GM19351 (cell line): ENCODE measurements around the gene C2orf76.

Experiments used
- ATAC-seq: cut with Tn5 transposase; IDR thresholded peaks from one replicate; pipeline ENCODE4 v1.9.1; 2021; ENCODE audit warnings: mild to moderate bottlenecking, moderate library complexity; ENCODE audit not compliant: unreplicated experiment

The C2orf76 gene

DNA sequence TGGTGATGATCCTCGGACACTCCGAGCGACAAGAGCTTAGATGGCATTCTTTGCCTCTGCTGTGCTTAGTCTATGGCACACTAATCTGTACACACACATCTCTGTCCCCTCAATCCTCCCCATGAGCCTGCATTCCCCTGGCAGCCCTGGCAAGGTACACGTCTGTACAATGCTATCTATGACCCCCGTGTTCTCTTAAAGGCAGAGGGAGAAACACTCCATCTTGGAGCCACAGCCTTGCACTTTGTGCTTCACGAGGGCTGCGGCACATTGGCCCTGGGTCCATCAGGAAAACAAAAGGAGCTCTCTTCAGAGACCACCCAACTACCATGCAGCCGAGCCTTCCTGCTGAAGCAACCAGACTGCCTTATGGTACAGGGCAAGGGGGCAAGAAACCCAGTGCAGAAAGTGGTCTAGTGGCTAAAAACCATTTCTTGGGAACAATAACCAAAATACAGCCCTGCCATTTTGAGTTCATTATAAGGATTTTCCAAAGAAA, 100.5 kb downstream of the C2orf76 start:
- no peak for ATAC-seq

DNA sequence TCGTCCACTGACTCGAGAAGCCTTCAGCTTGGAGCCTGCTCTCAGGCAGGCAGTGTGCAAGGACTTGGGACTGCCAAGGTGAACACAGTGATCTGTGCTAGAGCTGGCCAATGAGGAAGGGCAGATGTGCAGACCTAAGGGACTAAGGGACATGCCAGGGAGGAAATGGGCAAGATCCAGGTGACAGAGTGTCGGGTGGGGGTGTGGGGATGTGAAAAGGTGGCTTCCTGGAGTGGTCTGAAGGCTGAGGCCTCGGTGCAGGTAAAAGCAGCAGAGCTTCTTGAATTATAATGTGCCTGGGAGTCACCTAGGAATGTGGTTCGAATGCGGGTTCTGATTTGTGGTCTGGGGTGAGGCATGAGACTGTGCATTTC, 101.0 kb downstream of the C2orf76 start:
- ATAC-seq = no peak

DNA sequence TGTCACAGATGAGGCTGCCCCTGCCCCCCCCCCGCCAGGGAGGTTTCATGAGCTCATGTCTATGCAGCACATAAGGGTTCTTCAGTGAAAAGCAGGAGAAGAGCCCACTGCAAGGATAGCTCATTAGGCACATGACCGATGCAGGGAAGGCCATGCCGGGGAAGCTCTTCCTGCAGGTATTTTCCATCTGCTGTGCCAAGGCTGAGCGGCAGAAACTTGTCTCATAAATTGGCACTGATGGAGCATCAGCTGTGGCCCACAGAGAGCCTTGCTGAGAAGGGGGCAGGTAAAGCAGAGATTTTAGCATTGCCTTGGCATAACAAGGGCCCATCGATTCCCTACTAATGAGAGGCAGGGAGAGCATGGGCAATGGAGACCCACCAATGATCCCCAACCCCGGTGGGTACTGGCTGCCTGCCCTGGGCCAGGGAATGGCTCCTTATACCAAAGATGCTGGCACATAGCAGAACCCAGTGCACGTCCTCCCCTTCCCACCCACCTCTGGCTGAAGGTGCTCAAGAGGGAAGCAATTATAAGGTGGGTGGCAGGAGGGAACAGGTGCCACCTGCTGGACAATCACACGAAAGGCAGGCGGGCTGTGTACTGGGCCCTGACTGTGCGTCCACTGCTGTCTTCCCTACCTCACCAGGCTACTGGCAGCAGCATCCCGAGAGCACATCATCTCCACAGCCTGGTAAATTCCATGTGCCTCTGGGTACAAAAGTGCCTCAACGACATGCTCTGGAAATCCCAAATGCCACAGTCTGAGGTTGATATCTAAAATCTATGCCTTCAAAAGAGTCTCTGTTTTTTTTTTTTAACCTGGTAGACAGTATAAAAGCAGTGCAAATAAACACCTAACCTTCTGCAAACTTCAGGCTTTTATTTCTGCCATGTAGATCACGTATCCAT, 101.6 kb downstream of the C2orf76 start:
- ATAC-seq = peak; percentile 98

DNA sequence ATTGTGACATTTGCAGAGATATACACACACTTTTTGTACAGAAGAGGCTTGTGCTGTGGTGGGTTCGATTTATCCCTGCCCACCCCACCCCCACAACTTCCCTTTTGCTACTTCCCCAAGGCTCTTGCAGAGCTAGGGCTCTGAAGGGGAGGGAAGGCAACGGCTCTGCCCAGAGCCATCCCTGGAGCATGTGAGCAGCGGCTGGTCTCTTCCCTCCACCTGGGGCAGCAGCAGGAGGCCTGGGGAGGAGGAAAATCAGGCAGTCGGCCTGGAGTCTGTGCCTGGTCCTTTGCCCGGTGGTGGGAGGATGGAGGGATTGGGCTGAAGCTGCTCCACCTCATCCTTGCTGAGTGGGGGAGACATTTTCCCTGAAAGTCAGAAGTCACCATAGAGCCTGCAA, 103.0 kb downstream of the C2orf76 start:
- no peak for ATAC-seq

DNA sequence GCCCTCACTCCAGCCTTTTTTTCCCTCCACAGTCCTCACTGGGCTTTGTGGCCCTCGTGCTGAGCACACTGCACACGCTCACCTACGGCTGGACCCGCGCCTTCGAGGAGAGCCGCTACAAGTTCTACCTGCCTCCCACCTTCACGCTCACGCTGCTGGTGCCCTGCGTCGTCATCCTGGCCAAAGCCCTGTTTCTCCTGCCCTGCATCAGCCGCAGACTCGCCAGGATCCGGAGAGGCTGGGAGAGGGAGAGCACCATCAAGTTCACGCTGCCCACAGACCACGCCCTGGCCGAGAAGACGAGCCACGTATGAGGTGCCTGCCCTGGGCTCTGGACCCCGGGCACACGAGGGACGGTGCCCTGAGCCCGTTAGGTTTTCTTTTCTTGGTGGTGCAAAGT, 103.6 kb downstream of the C2orf76 start:
- no peak for ATAC-seq

DNA sequence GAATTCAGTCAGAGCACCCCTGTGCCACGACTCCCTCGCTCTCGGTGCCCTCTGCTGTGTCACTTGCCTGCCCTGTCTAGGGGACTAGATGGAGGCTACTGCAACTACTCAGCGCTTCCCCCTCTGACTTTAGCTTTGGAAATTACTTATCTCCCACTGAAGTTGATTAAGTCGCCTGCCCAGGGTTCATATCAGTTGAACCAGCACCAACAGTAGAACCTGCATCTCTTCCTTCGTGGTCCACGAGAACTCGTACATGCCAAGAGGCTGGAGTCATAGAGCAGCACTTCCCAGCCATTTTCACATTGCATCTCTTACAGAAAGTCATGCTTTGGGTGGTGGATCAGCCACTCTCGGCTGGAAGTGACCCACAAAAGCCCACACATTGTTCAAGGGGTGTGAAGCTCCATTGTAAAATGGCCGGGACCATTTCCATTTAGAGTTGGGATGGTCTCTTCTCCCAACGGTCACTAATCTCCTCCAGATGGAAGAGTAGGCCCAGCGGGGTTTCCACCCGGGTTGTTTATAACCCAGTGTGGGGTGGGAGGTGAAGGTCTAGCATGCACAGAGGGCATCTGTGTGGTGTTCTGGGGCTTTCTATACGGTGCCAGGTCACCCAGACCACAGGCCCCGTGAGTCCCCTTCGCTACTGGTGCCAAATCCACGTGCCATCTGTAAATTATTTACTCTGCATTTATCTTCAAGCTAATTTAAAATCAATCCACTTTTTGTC, 105.0 kb downstream of the C2orf76 start:
- no peak for ATAC-seq

DNA sequence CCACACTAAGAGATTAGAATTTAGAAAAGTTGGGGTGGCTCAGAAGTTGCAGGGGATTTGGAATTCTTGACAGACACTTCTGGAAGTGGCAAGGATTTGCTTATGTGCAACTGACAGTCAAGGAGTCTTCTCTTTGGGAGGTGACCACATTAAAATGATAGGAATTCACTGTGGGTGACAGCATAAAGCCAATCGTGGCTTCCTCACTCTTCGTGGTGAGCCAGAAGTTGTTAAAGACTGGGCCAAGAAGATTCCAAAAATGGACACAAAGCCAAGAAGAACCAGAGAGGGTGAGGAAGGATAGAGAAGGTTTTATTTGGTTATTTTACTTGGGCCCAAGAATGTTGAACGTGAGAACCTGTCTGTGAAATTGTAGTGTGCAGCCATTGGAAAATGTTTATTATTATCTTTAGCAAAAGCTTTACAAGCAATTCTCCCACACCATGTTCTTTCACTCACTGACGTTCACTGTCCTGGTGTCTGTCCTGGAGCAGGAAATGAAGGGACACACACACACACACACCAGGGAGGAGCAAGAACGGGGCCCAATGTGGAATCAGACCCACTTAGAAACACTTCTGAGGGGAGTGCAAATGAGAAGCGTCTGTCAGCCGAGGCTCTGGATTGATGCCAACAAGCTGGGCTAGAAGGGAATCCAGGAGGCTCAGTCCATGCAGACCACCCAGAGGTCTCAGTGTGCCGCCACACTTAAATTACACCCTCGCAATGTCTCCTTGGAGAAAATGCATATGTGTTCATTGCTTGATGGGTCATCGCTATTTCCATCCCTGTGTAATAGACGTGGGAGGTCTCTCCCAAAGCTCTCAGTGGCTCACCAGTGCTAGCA, 105.8 kb downstream of the C2orf76 start:
- no peak for ATAC-seq

DNA sequence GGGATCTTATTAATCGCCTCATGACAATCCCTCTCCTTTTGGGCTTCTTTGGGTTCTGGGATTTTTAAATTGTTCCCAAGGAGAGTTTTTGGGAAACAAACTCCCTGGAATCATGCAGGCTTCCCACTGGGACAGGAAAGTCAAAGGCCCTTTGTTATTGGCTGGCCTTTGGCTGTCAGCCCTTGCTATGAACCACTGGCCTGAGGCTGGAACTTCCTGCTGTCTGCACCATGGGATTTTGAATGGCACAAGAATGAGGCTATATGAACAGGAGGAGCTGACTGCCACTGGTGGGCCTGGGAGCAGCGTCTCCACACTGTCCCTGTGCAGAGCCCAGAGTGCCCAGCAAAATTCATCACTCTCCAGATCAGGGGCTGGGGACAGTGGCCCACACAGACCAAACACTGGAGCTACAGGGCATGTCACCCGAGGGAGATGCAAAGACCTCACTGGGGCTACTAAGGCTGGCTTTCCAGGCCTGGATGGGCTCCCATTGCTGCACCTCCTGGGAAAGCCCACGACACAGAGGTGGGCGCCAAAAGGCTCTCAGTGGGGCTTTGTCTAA, 107.3 kb downstream of the C2orf76 start:
- ATAC-seq = no peak

DNA sequence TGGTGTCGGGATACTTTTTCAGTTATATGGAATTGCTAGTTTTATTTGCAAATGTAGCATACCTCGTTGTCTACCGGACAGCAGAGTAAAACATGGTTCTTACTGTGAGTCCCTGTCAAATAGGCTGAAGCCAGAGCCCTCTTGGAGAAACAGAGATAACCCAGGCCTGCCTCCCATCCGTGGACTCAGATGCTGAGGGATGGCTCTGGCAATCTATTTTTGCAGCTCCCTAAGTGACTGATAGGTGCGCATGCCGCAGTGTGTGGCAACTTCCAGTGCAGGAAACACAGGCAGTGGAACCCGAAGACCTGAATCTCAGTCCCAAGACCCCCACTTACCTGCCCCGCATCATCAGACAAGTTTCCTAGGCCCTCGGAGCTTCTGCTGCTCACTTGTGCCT, 109.4 kb downstream of the C2orf76 start:
- ATAC-seq = no peak

DNA sequence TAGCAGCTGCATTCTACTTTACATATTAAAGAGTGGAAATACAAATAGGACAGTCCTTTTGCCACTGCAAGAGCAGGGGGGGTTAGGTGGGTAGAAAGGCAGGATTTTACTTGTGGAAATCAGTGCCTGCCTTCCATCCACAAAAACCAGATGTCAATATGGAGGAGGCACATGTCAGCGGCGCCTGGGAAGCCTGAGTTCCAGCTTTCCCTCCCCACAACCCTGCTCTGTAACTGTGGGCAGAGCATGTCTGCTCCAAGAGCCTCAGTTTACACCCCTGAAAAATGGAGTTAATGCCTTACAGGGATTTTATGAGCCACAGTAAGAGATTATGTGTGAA, 110.1 kb downstream of the C2orf76 start:
- no peak for ATAC-seq

DNA sequence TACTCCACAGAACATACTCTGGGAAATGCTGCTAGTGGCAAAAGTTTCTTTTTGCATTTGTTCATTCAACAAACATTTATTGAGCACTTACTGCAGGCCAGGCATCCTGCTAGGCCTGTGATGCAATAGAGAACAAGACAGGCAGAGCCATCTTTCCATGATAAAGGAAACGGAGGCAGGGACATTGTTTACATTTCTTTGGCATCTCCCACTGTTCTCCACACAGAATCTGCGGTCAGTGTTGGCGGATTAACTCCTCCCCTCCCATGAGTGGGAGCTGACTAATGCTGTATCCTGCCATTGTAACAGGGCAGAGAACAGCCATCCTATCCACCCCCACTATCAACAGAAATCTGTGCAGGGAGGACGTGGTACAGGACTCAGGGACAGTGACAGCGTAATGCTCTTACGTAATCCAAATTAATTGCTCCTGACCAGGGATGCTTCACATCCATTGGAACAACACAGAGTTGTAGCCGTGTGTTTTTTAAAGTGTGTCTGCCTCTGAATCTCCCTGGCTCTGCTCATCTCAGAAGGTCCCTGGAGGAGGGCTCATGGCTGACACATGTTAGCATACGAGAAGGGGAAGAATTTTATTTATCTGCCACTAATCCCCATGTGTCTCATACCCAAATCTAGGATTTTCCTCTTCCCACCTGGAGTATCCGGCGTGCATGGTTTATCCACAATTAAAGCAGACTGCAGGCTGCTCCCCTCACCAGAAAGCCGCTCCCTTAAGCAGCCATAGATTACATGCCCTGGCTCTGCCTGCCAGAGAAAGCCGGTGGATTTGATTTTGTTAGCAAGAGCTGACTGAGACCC, 110.7 kb downstream of the C2orf76 start:
- ATAC-seq = no peak

DNA sequence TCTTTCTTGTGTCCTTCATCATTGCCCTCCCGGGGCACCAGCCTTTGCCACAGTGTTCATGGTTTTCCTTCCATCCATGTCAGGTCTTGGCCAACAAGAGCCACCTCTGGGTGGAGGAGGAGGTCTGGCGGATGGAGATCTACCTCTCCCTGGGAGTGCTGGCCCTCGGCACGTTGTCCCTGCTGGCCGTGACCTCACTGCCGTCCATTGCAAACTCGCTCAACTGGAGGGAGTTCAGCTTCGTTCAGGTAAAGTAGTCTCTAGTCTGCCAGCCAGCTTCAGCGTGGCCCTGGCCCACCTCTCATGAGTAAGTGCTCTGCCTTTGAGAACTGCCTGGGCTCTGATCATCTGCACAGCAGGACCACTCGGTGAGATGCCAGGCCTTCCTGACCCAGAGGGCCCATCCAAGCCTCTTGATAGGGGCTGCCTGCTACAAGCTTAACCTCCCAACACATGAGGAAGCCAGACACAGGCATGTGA, 112.0 kb downstream of the C2orf76 start:
- ATAC-seq = no peak

DNA sequence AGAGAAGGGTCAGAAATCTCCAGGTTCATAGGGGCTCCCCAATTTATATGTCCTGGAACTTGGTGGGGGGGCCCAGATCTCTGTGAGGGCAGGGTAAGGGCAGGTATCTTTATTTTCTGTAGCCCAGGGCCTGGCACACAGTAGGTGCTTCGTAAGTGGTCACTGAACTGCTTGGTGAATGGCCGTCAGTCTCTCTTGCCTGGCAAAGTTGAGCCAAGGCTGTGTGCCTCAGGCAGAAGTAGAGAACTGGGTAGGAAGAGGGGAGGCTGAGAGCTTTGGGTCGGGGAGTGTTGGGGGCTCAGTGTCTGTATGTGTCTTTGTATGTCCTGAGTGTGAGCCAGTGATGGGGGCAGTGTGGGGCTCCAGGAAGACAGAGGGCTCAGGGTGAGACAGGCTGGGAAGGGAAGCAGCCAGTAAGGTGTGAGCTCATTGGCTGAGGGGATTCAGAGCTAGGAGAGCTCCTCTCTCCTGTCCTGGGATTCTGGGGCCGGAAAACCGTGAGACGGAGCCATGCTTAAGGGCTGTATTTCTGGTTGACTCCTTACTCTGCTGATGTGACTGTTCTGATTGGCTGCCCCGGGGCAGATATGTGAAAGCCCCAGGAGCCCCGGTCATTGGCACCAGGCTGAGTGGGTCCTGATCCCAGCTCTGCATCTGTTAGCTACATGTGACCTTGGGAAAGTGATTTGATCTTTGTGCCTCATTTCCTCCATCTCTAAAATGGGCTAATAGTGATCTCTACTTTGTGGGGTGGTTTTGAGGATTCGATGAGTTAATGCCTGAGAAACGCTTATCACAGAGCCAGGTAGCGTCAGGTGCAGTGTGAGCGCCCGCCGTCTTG, 112.7 kb downstream of the C2orf76 start:
- no peak for ATAC-seq

DNA sequence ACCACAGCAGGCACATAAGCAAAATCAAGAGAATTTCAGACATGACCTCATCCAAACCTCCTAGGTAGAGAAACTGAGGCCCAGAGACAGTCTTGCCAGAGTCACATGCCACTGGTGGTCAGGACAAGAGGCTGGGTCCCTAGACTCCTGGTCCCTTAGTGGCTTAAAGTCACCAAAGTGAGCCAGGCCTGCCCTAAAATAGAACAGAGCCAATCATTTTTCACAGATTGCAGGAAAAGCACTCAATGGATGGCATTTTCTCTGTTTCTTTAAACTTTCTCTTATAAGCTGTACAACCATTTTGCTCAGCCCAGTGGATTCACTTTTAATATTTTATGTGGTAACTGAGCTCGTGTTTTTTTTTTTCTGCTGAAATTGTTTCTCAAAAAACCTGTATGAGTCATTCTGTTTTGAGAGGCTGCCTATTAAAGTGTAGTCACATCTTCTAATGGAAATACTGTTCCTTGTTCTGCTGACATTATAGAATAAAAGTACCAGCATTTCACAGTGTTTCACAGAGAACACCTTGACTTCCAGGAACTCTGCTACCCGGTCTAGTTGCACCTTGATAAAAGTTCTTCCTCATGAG, 113.4 kb downstream of the C2orf76 start:
- ATAC-seq = no peak
